ENCODE measurements around the gene SRBD1. TPM values are rescaled to one million over a fixed set of nuclear protein-coding genes. Genes with fewer than 3 reads are reported as not detected.

SRBD1 gene
- polyA plus RNA-seq, 1 donor (not counting 4 experiments of a cell fraction or from before 2014, with no cell fraction given) = 8.8 TPM

DNA sequence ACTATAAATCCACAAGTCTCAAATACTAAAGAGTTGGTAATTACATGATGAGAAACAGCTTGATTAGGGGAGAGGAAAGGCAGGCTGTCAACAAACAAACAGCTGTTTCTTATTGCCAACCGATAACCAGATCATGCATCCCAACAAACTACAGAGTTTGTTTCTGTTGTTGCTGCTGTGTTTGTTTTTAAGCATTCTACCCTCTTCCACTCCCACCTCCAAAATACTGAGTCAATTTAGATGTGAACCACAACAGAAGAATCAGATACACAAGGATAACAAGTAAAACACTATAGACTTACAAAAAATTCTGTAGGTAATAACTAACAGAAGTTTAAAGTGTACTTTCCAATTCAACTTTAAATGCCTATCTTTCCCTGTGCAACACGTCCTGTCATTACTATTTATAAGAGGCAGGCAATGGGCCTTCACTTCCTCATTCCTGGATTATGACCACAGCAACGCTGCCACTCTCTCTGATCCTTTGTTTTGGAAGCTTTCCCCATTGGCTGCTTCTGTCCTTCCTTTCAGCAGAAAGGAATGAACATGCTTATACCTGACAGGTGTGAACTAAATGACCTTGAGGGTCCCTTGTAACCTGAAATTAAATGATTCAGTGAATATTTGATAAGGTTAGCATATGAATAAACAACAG, 152.0 kb downstream of the SRBD1 start:
- TF ChIP-seq EZH2 (IDR thresholded peaks at IDR 0.05; ENCODE audit: low read length) (no peak), CTCF (optimal IDR thresholded peaks at IDR 0.05 in 1 of 3, IDR thresholded peaks at IDR 0.05 in 1 of 3, conservative IDR thresholded peaks at IDR 0.05 in 1 of 3; ENCODE audit: extremely low read depth in 1 of 3, insufficient read depth in 2 of 3, low read length in 3 of 3) (no peak)
- no peak overlapping the region for H3K4me3 ChIP-seq (ENCODE audit: control insufficient read depth in 2 of 3, extremely low read depth in 1 of 3, insufficient read depth in 2 of 3, low read depth in 1 of 3, low read length in 3 of 3)
- FAIRE-seq (peak; percentile 96), DNase-seq (ENCODE audit: low read depth, low spot score) (no peak)
- no peaks in the 10 kb centered on the region for H3K9me1 ChIP-seq (ENCODE audit: control insufficient read depth, extremely low read depth, insufficient read depth, low read length)
- no peak overlapping the region for H3K27ac ChIP-seq (ENCODE audit: control insufficient read depth, insufficient read depth, low read length)
- peaks cover 0 to 4% of the 10 kb centered on the region in 2 experiments for H3K36me3 ChIP-seq (ENCODE audit: control insufficient read depth in 2 of 2, extremely low read depth in 1 of 2, insufficient read depth in 2 of 2, low read length in 2 of 2)
- H2AFZ ChIP-seq (ENCODE audit: control insufficient read depth, low read length) = peak overlapping the region; percentile 64
- H3K27me3 ChIP-seq (ENCODE audit: control insufficient read depth, extremely low read depth, insufficient read depth, low read length) = no peaks in the 10 kb centered on the region
- H3K4me1 ChIP-seq (ENCODE audit: control insufficient read depth, extremely low read depth, insufficient read depth, low read length) = peaks cover 11% of the 10 kb centered on the region
- H4K20me1 ChIP-seq (ENCODE audit: control insufficient read depth, extremely low read depth, insufficient read depth, low read length) = no peaks in the 10 kb centered on the region
- no peaks in the 10 kb centered on the region for H3K79me2 ChIP-seq (ENCODE audit: control insufficient read depth, insufficient read depth, low read length)
- peak overlapping the region; percentile 3 for H3K4me2 ChIP-seq (ENCODE audit: control insufficient read depth, extremely low read depth, insufficient read depth, low read depth, low read length)
- no peaks in the 10 kb centered on the region for H3K9me3 ChIP-seq (ENCODE audit: control insufficient read depth, low read depth, low read length)
- dilution Hi-C loops (cut with MboI; ENCODE audit: extremely low pct_ligation_motif_present, low sequenced_read_pairs) = no loop called here
- H3K9ac ChIP-seq (ENCODE audit: control insufficient read depth, extremely low read depth, insufficient read depth, low read length) = no peak overlapping the region

GRCh38 chr2:45457211-45457945, 153.7 kb downstream of the SRBD1 start:
- no peak for FAIRE-seq
- peaks cover 11% of the 10 kb centered on the region for H3K4me1 ChIP-seq (ENCODE audit: control insufficient read depth, extremely low read depth, insufficient read depth, low read length)
- H3K9me3 ChIP-seq (ENCODE audit: control insufficient read depth, low read depth, low read length) = no peaks in the 10 kb centered on the region
- no peak overlapping the region for H3K27ac ChIP-seq (ENCODE audit: control insufficient read depth, insufficient read depth, low read length)
- TF ChIP-seq CTCF (optimal IDR thresholded peaks at IDR 0.05 in 1 of 3, IDR thresholded peaks at IDR 0.05 in 1 of 3, conservative IDR thresholded peaks at IDR 0.05 in 1 of 3; ENCODE audit: extremely low read depth in 1 of 3, insufficient read depth in 2 of 3, low read length in 3 of 3) (no peak), EZH2 (IDR thresholded peaks at IDR 0.05; ENCODE audit: low read length) (no peak)
- no peaks in the 10 kb centered on the region for H4K20me1 ChIP-seq (ENCODE audit: control insufficient read depth, extremely low read depth, insufficient read depth, low read length)
- H3K9ac ChIP-seq (ENCODE audit: control insufficient read depth, extremely low read depth, insufficient read depth, low read length) = no peak overlapping the region
- H2AFZ ChIP-seq (ENCODE audit: control insufficient read depth, low read length) = no peak overlapping the region
- H3K4me2 ChIP-seq (ENCODE audit: control insufficient read depth, extremely low read depth, insufficient read depth, low read depth, low read length) = no peak overlapping the region
- DNase-seq (ENCODE audit: low read depth, low spot score) = no peak
- H3K36me3 ChIP-seq (ENCODE audit: control insufficient read depth in 2 of 2, extremely low read depth in 1 of 2, insufficient read depth in 2 of 2, low read length in 2 of 2) = peaks cover 0 to 4% of the 10 kb centered on the region in 2 experiments
- dilution Hi-C loops (cut with MboI; ENCODE audit: extremely low pct_ligation_motif_present, low sequenced_read_pairs) = no loop called here
- no peaks in the 10 kb centered on the region for H3K79me2 ChIP-seq (ENCODE audit: control insufficient read depth, insufficient read depth, low read length)
- no peaks in the 10 kb centered on the region for H3K9me1 ChIP-seq (ENCODE audit: control insufficient read depth, extremely low read depth, insufficient read depth, low read length)
- no peak overlapping the region for H3K4me3 ChIP-seq (ENCODE audit: control insufficient read depth in 2 of 3, extremely low read depth in 1 of 3, insufficient read depth in 2 of 3, low read depth in 1 of 3, low read length in 3 of 3)
- no peaks in the 10 kb centered on the region for H3K27me3 ChIP-seq (ENCODE audit: control insufficient read depth, extremely low read depth, insufficient read depth, low read length)
